Measurements from ENCODE around the gene MATR3. TPM values are rescaled to one million over a fixed set of nuclear protein-coding genes. Genes with fewer than 3 reads are reported as not detected.

The MATR3 gene, protein sequence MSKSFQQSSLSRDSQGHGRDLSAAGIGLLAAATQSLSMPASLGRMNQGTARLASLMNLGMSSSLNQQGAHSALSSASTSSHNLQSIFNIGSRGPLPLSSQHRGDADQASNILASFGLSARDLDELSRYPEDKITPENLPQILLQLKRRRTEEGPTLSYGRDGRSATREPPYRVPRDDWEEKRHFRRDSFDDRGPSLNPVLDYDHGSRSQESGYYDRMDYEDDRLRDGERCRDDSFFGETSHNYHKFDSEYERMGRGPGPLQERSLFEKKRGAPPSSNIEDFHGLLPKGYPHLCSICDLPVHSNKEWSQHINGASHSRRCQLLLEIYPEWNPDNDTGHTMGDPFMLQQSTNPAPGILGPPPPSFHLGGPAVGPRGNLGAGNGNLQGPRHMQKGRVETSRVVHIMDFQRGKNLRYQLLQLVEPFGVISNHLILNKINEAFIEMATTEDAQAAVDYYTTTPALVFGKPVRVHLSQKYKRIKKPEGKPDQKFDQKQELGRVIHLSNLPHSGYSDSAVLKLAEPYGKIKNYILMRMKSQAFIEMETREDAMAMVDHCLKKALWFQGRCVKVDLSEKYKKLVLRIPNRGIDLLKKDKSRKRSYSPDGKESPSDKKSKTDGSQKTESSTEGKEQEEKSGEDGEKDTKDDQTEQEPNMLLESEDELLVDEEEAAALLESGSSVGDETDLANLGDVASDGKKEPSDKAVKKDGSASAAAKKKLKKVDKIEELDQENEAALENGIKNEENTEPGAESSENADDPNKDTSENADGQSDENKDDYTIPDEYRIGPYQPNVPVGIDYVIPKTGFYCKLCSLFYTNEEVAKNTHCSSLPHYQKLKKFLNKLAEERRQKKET
- total RNA-seq, result 129 and 153 TPM in 2 replicates

DNA sequence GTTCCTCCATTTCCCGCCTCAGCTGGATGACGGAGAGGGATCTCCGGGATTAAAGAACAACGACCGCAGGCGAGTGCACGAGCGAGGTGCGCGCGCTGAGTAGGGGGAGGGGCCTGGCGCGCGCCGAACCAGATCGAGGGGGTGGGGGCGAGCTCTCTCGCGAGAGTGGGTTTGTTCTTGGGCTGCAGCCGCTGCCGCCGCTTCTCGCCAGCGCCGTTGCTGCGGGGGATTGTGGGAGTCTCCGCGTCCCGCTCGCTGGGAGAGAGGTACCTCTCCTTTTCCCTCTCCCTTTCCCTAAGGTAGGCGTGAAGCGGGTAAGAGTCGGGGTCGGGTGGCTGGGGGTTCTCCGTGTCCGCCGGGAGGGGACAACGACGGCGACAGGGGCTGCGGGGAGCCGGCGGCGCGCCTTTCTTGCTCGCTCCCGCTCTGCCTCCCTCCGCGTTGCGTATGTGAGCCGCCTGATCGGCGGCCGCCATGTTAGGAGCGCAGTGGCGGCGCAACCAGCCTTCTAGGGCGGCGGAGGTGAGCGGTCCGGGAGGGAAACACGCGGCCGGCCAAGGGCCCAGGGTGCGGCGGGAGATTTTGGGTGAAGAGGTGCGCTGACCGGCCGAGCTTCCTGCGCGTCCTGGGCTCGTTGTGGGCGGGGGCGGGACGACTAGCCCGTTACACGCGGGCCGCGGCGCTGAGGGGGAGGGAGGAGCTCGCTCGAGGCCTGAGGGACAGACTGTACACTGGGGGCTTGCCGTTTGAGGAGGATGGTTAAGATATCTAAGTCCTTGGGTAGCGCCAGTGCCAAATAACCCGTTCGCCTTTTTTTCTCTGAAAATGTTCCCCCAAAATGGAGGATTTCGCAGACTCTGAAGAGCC, at the start of gene MATR3:
TSS of gene MATR3 (plus strand) at position 234 of the 867 bp plus-strand sequence. CDS start 13,676 bp downstream, outside the sequence.

DNA sequence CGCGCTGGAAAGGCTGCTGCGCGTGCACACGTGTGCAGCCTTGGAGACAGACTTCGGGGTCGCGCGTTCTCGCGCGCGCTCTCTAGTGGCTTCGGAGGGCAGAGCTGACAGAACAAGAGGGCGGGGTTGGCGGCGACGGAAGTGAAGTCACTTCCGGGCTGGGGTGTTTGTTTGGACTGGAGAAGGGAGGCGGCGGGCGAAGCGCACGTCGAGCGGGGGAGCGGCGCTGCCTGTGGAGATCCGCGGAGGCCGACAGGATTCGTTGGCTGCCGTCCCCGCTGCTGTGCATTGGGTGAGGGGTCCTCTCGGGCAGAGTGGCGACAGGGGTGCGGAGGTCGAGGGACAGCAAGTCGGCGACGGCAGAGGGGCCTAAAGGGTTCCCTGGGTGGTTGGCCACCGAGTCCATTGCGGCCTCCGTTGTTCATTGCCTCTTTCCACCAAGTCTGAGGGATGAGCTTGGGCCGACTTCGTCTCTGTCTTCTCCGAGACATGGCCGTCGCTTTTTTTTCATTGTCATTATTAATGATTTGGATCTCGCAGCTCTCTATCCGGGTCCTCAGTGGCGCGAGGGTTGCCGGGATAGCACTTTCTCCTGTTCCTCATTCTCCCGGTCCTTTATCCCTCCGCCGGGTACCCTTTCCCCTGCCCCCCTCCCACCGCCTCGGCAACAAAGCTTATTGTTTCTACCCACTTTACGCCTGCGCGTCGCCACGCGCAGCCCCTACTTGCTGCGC, 48.3 kb downstream of the MATR3 start, which contains the start of gene PAIP2:
TSS of gene PAIP2 (plus strand) at position 166 of the 734 bp plus-strand sequence. CDS start 21,931 bp downstream, outside the sequence.

Other genes starting within 250 kb of the MATR3 start
- gene SIL1, start 95.4 kb upstream of the MATR3 start, total RNA-seq, result 65.5 and 71.4 TPM in 2 replicates
- gene PAIP2, start 48.1 kb downstream of the MATR3 start, total RNA-seq, result 73.2 and 90.1 TPM in 2 replicates
- gene SLC23A1, start 89.6 kb downstream of the MATR3 start, total RNA-seq, result not detected in 2 replicates
- 0.36 TPM in 1 of 2 replicates, not detected in the other for gene MZB1, start 96.2 kb downstream of the MATR3 start, total RNA-seq
- gene PROB1, start 101.4 kb downstream of the MATR3 start, total RNA-seq, result 1.5 and 2.5 TPM in 2 replicates
- gene SPATA24, start 110.3 kb downstream of the MATR3 start, total RNA-seq, result 1.8 and 6.8 TPM in 2 replicates
- gene DNAJC18, start 145.8 kb downstream of the MATR3 start, total RNA-seq, result 2.3 and 7.8 TPM in 2 replicates
- 25.4 and 28.2 TPM in 2 replicates for gene ECSCR, start 169.0 kb downstream of the MATR3 start, total RNA-seq
- gene SMIM33, start 177.3 kb downstream of the MATR3 start, total RNA-seq, result not detected in 2 replicates
- 69.3 and 76.2 TPM in 2 replicates for gene STING1, start 189.0 kb downstream of the MATR3 start, total RNA-seq

Data from cardiac atrium fibroblast (primary cell).